GM19455 (cell line): ENCODE results near the gene CLDN34.

Experiments
- ATAC-seq: cut with Tn5 transposase; IDR thresholded peaks from one replicate; pipeline ENCODE4 v1.9.1; 2021; ENCODE audit not compliant: unreplicated experiment

CLDN34 gene

DNA sequence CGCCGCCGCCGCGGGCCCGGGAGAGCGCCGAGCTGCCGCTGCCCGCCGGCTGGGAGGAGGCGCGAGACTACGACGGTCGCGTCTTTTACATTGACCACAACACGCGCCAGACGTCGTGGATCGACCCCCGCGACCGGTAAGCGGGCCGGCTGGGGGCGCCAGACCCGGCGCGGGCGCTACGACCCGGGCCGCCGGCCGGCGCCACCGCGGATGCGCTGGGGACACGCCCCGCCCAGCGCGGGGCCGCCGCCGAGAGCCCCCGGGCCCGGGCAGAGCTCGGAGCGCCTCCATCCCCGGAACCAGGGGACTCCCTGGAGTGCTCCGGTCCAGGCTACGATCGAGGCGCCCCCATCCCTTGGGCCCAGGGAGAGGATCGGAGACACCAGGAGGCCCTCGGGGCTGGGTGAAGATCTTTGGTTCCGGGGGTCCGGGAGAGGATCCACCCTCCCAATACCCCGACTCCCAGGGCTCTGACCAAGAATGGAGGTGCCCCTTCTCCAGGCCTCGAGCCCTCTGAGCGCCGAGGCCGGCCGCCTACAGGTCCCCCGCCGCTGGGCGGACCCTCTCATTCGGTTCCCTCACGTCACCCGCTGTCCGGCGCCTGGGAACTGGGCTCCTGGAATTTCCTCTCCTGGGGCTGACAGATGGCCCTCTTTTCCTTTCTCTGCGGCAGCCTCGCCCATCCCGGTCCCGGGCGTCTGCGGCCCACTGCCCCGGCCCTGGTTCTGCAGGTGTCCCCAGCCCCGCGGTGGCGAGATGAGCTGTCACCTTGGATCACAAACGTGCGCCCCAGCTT is 48.8 kb downstream of the CLDN34 start:
- no peak for ATAC-seq

DNA sequence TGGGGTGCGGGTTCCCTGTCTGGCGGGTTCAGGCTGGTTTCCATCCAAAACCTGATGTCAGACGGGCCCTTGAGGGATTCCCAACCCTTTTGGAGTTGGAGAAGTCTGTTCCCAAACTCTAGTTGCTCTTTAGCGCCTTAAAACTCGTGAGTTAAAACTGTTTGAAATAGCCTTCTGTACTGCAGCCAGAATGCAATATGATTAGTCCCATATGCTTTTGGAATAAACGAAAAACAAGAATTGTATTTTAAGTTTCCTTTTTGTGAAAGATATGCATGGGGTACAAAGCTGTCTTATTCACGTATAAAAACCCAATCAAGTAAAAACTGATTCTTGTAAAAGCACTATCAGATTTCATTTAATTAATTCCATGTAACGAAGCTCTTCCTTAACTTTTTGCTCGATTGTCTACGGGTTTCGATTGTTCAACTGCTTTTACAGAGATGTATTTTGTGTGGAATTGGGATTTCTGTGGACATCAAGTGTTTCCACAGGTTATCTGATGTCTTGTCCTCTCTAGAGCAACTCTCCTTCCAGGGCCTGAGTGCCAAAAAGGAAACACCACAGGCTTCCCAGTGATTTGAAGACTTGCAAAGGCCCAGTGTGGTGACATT is 49.5 kb downstream of the CLDN34 start:
- no peak for ATAC-seq

DNA sequence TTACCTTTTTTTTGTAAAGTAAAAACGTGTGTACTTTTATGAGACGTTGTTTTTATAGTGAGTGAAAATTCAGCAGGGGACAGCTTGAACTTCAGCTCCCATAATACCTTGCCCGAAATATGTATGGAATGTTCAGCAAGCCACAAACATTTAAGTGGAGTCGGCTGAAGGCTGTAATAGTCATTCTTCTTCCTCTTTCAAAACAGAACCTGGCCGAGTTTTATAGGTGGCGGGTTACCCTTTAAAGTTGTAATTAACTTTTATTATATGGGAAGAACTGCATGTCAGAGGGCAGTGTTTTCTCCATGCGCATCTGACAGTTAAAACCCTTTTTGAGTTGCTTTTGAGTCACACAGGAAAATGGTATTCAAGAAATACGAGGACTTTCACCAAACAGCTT is 50.7 kb downstream of the CLDN34 start:
- no peak for ATAC-seq
